ENCODE data around the gene SPRYD3.
A peak's percentile ranks its signal among the peaks of the same experiment; 100 is the strongest.
"Not testable (repeated sequence)": the region's sequence is repeated elsewhere in the genome, so short reads cannot be mapped to it uniquely, and the experiment has no call there.

SPRYD3 gene, protein sequence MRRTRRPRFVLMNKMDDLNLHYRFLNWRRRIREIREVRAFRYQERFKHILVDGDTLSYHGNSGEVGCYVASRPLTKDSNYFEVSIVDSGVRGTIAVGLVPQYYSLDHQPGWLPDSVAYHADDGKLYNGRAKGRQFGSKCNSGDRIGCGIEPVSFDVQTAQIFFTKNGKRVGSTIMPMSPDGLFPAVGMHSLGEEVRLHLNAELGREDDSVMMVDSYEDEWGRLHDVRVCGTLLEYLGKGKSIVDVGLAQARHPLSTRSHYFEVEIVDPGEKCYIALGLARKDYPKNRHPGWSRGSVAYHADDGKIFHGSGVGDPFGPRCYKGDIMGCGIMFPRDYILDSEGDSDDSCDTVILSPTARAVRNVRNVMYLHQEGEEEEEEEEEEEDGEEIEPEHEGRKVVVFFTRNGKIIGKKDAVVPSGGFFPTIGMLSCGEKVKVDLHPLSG

DNA sequence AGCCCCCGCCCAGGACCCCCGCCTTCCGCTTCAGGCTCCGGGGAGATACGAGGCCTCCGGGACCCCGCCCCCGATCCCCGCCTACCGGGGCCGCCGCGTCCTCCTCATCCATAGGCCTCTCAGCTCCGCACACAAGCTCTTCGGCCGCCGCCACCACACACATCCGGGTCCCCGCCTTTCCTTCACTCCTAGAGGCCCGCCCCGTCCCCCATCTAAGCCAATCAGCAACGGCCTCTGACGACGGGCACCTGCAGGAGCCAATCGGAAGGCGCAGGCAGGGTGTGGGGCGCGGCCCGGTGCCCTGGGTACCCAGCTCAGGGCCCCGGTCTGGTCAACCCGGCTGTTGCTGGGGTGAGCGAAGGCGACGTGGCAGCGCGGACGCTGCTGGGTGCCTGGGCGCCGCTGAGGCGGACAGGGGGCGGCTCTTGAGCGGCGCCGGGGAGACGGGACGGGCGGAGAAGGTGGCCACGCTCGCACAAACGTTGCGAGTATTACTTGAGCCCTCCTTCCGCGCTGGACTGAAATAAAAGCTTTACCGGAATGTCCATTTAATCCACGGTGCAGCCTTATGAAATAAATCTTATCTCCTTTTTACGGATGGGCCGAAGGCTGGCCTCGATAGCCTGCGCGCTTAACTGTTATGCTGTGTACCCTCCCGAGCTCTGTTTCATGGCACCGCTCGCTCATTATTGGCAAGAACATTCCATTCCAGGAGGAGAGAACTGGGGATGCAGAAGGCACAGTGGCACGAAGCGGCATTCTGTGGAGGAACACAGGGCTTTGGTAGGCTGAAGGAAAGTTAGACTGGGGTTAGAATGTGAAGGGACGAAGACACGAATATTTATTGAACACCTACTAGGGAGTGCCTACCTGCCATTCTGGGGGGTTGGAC is at the start of gene SPRYD3:
TSS of gene SPRYD3 (minus strand) at position 165 of the 892 bp plus-strand sequence. CDS start at position 108, 57 bp downstream.
- peak; percentile 93 for DNase-seq

DNA sequence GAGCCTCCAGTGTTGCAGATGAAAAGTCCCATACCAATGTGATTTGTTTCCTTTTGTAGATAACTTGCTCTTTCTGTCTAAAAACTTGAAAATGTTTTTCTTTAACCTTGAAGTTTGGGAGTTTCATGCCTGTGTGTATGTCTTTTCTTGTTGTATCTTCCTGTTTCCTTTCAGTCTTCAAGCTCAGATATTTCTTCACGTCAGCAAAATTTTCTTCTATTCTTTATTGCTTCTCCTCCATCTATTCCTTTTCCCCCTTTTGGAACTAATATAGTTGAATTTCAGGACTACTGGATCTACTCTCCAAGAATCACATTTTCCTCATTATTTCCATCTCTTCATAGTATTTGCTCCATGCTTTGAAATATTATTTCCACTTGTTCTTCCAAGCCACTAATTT is 48.0 kb upstream of the SPRYD3 start:
- DNase-seq: no peak

DNA sequence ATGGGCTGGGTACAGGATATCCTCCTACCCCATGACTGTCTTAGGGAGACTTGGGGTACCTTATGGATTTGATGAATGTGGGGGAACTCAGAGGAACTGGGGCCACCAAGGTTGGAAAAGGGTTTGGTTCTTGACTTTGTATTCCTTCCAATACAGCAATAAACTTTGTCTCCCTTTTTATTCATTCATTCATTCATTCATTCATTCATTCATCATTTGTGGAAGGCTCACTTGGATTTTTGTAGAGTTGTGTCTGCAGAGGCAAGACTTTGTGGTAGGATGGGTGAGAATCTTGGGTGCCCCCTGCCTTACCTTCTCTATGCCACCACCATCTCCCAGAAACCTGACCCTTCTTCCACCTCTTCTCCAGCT is 45.1 kb upstream of the SPRYD3 start:
- DNase-seq: no peak

DNA sequence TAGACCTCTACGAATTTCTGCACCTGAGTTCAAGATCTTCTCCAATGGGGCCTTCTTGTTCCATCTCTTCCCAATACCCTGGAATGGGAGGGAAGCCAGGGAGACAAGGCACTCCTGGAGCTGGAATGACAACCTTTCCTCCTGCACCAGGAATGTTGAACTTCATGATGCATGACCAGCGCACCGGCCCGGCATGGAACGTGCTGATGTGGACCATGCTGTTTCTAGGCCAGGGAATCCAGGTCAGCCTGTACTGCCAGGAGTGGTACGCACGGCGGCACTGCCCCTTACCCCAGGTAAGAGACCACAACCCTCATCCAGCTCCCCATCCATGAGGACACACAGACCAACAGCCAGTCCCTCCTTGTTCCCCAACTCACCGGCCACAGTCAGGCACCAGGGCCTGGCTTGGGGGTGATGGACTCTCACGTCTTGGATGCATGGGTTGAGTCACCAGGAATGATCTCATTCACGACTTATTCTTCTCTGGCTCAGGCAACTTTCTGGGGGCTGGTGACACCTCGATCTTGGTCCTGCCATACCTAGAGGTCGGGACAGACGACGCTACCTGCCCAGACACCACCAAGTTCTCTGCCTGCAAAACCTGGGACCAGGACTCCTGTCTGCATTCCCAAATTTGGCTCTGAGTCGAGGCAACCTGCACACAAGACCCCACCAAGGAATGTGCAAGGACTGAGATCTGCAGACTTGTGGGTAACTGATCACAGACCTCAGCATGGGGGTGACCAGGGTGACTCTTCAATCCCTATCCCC is 44.6 kb upstream of the SPRYD3 start:
- no peak for DNase-seq

DNA sequence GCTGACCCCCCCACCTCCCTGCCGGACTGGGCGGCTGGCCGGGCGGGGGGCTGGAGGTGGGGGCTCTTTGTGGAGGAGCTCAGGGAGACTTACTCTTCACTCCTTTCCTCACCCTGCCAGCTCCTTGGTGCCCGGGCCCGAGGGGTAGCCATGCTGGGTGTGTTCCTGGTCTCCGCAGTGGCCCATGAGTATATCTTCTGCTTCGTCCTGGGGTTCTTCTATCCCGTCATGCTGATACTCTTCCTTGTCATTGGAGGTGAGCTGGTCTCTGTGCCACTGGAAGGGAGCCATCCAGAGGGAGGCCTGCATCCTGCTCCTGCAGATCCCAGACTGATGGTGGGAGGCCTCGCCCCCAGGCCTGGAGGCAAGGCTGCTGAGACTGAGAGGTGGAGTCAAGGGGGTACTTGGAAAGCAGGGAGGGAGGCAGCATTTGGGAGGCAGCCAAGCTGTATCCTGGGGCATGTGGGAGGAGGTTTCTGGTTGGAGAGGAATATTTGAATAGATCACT is 43.8 kb upstream of the SPRYD3 start:
- DNase-seq: no peak

DNA sequence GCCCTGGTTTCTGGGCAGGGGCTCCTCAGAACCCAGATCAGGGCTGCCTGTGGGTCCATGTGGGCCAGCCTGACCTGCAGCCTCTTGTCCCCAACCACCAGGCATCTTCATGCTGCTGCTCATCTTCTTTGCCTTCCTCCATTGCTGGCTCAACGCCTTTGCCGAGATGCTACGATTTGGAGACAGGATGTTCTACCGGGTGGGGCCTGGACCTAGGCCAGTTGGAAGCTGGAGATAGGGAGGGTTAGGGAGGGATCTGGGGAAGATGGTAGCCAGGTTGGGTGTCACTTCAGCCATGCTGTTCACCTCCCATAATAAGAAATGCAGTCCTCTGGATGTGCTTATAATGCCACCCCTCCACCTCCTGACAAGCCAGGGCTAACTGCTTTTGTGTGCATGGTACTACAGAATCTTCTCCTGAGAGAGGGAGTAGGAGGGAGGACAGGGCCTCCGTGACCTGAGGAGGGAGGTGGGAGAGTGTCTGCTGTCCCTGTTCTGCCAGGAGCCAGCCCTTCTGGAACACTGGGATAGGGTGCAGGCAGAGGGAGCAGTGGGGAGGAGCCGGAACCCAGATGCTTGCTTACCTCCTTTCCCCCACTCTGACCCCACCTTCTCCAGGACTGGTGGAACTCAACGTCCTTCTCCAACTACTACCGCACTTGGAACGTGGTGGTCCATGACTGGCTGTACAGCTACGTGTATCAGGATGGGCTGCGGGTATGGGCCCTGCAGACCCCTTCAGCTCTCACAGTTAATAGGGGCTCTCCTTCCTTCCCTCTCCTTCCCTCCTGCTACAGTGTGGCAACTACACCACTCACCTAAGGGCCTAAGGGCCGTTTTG is 41.7 kb upstream of the SPRYD3 start:
- no peak for DNase-seq

DNA sequence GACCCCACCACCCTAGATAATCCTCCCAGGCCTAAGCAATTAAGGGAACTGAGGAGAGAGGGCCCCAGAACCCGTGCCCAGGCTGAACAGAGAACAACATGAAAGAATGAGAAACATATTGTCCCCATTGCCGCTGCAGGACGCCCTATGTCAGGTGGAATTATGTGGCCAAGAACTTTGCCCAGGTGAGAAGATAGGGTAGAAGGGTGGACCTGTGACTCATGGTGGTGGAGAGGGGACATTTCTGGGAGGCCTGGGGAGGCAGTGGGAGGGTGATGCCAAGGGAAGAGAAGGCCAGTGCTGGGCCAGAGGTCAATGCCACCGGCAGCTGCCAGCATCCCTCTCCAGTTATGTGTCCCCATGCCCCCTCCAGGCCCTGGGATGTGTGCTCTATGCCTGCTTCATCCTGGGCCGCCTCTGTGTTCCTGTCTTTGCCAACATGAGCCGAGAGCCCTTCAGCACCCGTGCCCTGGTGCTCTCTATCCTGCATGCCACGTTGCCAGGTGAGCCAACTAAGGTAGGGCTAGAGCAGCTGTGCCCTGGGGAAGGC is 39.6 kb upstream of the SPRYD3 start:
- DNase-seq: no peak

DNA sequence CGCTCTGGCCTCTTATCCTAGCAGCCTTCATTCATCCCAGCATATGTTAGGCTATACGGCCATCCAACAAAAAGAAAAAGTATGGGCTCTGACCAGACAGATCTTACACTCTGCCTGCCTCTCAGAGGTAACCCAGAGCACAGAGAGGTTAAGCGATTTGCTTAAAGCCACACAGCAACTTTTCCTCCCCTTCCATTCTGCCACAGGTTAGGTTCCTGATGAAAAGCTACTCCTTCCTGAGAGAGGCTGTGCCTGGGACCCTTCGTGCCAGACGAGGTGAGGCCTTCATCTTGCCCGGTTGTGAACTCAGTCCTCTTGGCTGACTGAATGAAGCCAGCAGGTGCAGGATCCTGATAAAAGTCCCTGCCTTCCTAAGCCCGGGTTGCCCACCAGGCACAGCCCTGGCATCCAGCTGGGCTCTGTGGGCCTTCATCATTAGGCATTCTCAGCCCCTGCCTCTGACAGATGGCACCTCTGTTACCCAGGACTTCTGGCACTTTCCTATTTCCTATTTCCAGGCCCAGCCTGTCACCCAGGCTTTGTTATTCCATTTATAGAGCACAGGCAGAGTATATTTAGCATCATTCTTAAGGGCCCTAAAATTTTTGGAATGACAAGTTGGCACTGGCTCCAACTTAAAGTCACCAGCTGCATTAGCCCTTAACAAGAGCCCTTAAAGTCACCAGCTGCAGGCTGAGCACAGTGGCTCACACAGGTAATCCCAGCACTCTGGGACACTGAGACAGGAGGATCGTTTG is 36.9 kb upstream of the SPRYD3 start:
- DNase-seq: no peak

DNA sequence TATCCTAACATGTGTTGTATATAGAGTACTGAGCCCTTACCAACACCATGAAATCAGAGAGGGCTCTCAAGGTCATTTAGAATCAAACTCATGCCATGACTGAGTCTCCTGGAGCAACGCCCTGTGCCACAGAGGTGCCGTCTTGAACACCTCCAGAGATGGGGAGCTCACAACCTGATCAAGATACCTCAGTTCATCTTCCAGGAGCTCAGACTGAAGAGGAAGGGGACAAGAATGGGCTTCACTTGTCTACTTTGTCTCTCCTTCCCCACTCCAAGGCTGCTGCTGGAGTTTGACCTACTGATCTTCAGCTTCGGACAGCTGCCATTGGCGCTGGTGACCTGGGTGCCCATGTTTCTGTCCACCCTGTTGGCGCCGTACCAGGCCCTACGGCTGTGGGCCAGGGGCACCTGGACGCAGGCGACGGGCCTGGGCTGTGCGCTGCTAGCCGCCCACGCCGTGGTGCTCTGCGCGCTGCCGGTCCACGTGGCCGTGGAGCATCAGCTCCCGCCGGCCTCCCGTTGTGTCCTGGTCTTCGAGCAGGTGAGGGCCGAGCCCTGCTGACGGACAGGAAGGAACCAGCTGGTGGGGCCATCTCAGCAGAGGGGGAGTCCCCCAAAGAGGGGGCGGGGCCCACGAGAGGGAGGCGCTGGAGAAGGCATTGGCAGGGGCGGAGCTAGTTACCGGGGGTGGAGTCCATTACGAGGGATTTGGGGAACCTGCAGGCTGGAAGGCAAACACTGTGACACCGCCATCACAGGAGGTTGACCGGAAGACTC is 36.1 kb upstream of the SPRYD3 start:
- no peak for DNase-seq

DNA sequence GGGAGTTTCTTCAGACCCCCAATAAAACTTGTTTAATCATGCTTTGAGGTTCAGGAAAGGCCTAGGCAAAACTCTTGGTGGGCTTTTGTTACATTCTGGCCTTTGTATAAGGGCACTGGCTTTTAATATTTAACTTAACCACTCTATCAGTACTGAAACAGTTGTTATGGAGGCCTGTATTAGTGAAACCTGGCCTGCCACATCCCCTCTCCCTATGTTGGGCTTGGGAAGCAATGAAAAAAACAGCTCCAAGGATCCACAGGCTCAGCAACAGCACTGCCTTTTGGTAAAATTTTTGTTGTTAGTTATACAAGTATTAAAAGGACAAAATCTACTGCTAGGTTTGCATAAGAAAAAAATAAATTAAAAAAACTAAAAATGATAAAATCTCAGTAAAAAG is 34.8 kb upstream of the SPRYD3 start:
- DNase-seq: no peak

DNA sequence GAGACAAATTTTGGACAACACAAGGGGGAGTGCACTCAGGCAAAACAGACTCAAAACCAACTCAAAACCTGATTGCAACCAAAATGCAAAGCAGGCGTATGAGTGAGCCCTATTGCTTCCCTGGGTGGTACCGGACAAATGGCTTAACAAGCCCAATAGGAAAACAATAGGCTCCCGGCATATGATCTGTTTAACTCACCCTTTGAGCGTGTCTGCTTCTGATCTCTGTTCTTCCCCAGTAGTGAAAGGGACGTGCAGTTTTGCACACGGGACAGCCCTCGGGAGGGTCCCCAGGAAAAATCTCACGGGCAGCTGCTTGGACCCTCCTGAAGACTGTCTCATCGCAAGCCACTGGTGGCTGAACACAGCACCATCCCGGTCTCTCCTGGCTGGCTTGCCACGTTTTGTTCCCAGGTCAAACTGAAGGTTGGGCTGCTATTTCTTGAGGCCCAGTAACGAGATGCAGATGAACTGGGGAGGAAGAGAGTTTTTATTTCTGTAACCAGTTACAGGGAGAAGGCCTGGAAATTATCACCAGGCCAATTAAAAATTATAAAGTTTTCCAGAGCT is 34.0 kb upstream of the SPRYD3 start:
- DNase-seq: no peak

DNA sequence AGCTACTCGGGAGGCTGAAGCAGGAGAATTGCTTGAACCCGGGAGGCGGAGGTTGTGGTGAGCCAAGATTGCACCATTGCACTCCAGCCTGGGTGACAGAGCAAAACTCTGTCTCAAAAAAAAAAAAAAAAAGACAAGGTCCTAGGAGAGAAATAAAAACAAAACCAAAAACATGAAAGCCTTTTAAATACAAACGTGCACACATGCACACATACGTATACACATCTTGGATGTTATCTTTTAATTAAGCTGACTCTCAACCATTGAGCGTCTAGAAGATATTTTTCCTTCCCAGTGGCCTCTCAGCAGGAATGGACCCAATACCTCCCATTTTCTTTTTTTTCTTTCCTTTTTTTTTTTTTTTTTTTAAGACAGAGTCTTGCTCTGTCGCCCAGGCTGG is 33.2 kb upstream of the SPRYD3 start:
- not testable (repeated sequence) for DNase-seq

DNA sequence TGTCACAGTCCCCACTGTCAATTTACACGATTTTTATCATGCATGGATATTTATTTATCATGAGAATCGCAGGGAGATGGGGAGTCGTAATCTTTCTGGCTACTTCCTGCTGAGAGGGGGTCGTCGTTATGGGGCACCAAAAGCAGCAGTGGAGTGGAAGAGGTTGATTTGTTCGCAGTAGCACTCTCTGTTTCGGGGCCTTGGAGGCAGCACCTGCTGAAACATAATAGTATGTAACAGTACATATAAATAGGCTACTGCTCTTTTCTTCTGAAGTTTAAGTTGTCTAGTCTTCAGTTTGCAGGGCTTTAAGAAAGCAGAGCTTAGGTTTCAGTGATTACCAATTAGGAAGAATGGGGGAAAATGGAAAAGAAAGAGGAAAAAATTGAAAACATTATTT is 27.9 kb upstream of the SPRYD3 start:
- no peak for DNase-seq

DNA sequence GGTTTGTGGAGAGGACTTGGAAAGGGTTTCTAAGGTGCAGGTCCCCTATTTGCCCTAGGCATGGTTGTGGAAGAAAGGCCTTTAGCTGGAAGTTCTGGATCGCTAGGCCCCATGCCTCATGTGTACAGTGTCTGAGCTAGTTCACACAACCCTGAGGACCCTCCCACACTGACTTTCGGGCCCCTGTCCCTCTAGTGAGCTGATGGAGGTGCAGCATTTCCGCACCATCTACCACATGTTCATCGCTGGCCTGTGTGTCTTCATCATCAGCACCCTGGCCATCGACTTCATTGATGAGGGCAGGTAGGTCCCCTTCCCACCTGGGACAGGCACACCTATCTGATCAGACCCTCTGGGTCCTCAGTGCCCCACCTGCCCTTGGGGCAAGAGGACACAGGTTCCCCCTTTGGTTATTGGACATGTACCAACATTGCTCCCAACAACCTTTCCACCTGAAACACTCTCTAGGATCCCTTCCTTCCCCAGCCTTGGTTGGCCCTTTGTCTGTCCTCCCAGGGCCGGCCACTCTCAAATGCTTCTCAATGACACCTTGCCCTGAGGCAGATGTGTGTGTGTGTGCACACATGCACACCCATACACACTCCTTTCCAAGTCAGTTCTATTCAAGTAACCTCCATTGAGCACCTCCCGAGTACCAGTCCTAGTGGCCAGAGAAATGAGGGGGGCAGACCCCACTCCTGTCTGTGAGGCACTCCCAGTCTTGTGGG is 26.7 kb upstream of the SPRYD3 start:
- DNase-seq: no peak

DNA sequence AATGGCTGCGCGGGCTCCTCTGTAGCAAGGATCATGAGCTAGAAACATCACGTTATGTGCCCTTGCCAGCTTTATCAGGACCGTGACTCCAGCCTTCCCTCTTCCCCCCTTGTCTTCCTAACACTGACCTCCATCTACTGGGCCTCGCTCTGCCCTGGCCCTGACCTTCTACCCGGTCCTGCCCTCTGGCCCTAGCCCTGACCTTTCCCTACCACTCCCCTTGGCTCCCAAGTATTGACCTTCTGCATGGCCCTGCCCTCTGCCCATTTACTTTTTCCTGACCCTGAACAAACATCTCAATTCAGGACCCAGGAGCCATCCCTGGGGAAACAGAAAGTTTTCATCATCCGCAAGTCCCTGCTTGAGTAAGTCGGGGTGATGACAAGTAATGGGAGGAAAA is 26.1 kb upstream of the SPRYD3 start:
- DNase-seq: no peak

DNA sequence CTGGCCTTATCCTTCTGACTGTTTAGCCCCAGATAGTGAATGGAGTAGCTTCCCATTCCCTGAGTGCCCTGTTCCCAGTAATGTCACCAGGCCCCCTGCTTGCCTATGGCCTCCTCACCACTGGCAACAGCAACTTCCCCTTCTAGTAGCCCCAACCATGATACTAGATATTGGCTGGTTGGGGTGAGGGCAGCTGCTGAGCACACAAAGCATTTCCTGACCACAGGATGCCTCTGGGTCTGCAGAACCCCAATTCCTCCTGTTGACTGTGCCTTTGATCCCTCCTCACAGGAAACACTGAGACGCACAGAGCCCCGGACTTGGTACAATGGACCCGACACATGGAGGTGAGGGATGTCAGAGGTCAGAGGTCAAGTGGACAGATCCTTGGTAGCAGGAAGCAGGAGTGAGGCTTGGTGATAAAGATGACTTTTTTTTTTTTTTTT is 24.7 kb upstream of the SPRYD3 start:
- DNase-seq: no peak

DNA sequence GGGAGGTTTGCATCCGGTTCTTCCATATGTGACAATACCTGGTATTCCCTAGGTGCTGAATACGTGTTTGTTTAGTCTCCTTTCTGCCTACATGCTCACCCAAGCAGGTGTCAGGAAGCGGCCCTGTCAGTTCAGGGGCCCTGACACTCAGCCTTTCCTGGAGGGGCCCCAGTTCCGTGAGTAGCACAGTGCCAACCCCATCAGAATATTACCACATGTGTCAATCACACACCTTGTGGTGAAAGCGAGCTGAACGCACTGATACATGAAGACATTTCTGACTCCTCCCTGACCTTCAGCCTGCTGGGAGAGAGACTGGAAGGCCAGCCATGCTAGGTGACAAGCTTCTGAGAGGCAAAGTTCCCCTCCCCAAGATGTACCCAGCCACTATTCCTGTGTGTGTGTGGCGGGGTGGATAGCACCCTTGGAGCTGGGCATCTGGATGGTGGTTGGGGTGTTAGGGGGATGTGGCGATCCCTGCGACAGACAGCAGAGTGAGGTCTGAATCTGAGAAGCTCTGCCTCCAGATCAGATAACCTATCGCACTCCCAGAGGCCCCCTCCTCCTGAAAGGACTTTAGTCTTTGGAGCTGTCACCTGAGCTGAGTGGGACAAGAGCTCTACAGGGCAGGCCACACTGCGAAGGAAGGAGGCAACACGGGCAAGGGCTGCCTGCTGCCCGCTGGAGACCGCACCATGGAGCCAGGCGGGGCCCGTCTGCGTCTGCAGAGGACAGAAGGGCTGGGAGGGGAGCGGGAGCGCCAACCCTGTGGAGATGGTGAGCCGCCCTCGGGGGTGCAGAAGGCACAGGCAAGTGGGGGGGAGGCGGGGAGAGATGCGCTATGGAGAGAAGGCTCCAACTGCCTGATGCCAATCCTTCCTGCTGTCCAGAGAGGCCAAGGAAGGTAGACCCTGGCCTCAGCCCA is 24.0 kb upstream of the SPRYD3 start, which contains the start of gene SOAT2:
TSS of gene SOAT2 (plus strand) at position 604 of the 925 bp plus-strand sequence. CDS start at position 696, 92 bp downstream.
- no peak for DNase-seq

Measured in NK-92 treated with Interleukin-12 subunit alpha and Interleukin-12 subunit beta, amount 100 ng/mL, for 24 hours (cell line).